22Rv1 (cell line): Measurements from ENCODE around the gene NHERF2.

Source experiments
- H3K27ac ChIP-seq: fragments of 450-650 bp; 2 replicates; pipeline ENCODE4 v1.5.1; 2017
- CTCF ChIP-seq: fragments of 450-650 bp; IDR thresholded peaks from 2 replicates; pipeline ENCODE4 v1.5.1; 2017; ENCODE audit warnings: mild to moderate bottlenecking
- ZFX ChIP-seq: fragments of 450-650 bp; IDR thresholded peaks from 2 replicates; pipeline ENCODE4 v1.6.1; 2017; ENCODE audit warnings: antibody characterized with exemption, borderline replicate concordance

The NHERF2 gene

GRCh38 chr16:1991948-1992703, 34.6 kb upstream of the NHERF2 start:
- TF ChIP-seq CTCF (no peak), ZFX (no peak)
- peak overlapping the region; percentile 78 for H3K27ac ChIP-seq

DNA sequence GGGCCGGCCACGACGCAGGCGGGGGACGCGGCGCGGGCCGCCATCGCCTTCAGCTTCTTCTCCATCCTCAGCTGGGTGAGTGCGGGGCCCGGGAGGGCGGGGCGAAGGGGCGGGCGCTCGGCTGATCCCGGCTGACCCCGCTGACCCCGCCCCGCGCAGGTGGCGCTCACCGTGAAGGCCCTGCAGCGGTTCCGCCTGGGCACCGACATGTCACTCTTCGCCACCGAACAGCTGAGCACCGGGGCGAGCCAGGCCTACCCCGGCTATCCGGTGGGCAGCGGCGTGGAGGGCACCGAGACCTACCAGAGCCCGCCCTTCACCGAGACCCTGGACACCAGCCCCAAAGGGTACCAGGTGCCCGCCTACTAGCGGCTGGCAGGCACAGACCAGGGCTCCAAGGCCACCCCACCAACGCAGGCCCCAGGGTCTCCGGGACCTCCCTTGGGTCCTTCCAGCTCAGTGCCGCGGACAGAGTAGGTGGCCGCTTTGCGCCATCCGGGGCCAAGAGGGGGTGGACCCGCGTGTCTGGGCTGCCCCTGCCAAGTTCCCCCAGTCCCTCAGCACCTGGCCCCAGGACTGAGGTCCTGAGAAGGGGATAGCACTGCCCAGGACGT, 33.9 kb upstream of the NHERF2 start:
- TF ChIP-seq CTCF: no peak
- TF ChIP-seq ZFX: no peak
- peak overlapping the region; percentile 78 for H3K27ac ChIP-seq

DNA sequence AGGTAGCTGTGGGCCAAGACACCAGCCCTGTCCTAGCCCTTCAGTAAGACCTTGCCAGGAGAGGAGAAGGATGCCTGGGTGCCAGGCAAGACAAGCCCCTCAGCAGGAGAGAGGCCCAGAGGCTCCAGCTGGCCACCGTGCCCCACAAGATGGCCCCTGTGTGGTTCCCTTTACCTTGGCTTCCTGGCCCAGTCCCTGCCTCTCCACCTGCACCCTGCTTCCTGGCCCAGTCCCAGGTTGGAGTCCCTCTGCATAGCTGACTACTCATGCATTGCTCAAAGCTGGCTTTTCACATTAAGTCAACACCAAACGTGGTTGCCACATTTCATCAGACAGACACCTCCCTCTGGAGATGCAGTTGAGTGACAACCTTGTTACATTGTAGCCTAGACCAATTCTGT, 33.0 kb upstream of the NHERF2 start:
- TF ChIP-seq ZFX: no peak
- TF ChIP-seq CTCF: no peak
- peak overlapping the region; percentile 78 for H3K27ac ChIP-seq

GRCh38 chr16:1997494-1998359, 29.0 kb upstream of the NHERF2 start:
- TF ChIP-seq CTCF (no peak), ZFX (no peak)
- no peak overlapping the region for H3K27ac ChIP-seq

DNA sequence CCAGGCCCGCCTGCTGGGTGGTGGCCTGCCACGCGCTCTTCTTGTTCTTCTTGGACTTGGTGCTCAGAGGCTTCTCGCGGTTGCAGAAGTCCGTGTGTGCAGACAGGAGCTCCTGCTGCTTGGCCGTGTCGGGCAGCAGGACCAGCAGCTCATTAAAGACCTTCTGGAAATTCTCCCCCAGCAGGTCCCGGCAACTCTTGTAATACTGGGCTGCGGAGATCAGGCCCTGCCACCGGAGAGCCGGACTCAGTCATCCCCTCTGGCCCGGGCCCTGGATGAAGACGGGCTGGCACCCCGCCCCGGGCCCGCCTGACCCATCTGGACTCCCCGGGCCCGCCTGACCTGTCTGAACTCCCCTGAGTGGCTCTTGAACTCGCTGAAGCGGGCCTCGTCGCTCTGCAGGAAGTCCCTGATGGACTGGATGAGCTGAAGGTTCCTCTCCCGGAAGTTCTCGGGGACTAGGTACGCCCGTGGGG, 28.3 kb upstream of the NHERF2 start:
- H3K27ac ChIP-seq: no peak overlapping the region
- TF ChIP-seq CTCF: no peak
- TF ChIP-seq ZFX: no peak

- TF ChIP-seq CTCF (no peak), ZFX (no peak)
- H3K27ac ChIP-seq: no peak overlapping the region
Observed at GRCh38 chr16:1998852-1999801, 27.6 kb upstream of the NHERF2 start.
